ENCODE data around the gene GLYR1.

GRCh38 chr16:4768549-4769305, 78.4 kb downstream of the GLYR1 start:
- TF ChIP-seq POLR2A (IDR thresholded peaks at IDR 0.05) (peak; percentile 17 to 81 (median 80)), CTCF (IDR thresholded peaks at IDR 0.05) (no peak)
